GM12878 (cell line): ENCODE data around the gene NTRK3.

Experiments used
- CBFB ChIP-seq: IDR thresholded peaks from 2 replicates; pipeline ENCODE4 v1.6.1; 2016; ENCODE audit warnings: antibody characterized with exemption, low read depth
- CEBPB ChIP-seq, 2 experiments: fragments of 150-350 bp in 1 of 2; IDR thresholded peaks; 2 replicates each; pipeline ENCODE4 v1.6.1; 2012 to 2014; ENCODE audit warnings: low read depth in 2 of 2, low read length in 2 of 2, borderline replicate concordance in 1 of 2, inconsistent platforms in 1 of 2
- CREB1 ChIP-seq: IDR thresholded peaks from 2 replicates; pipeline ENCODE4 v1.6.1; 2012; ENCODE audit warnings: low read depth, mild to moderate bottlenecking, inconsistent platforms
- CTCF ChIP-seq, 3 experiments: IDR thresholded peaks in 2 of 3; conservative IDR thresholded peaks in 1 of 3; 2 replicates each; pipeline ENCODE4 v1.5.1; 2011; ENCODE audit warnings: low read depth in 3 of 3, low read length in 3 of 3, mild to moderate bottlenecking in 3 of 3, control low read depth in 2 of 3, moderate library complexity in 2 of 3, inconsistent platforms in 1 of 3, mixed read lengths in 1 of 3; ENCODE audit not compliant: control insufficient read depth in 2 of 3, insufficient read depth in 1 of 3; ENCODE audit errors: extremely low read depth in 1 of 3
- E4F1 ChIP-seq: fragments of 450-650 bp; IDR thresholded peaks from 2 replicates; pipeline ENCODE4 v1.6.1; 2018; ENCODE audit warnings: borderline replicate concordance, mild to moderate bottlenecking; ENCODE audit not compliant: partially characterized antibody
- POLR2A ChIP-seq: IDR thresholded peaks from 2 replicates; pipeline ENCODE4 v1.6.1; 2011; ENCODE audit warnings: low read depth, mild to moderate bottlenecking, low read length
- POLR2AphosphoS5 ChIP-seq: IDR thresholded peaks from 2 replicates; pipeline ENCODE4 v1.6.1; 2011; ENCODE audit warnings: mild to moderate bottlenecking, low read length, inconsistent platforms
- USF2 ChIP-seq: IDR thresholded peaks from 2 replicates; pipeline ENCODE4 v1.6.1; 2011; ENCODE audit warnings: low read depth, low read length, improper control_type of control experiment, borderline replicate concordance
- YY1 ChIP-seq: IDR thresholded peaks from 2 replicates; pipeline ENCODE4 v1.6.1; 2011; ENCODE audit warnings: low read depth, mild to moderate bottlenecking, low read length
- ZZZ3 ChIP-seq: IDR thresholded peaks from 2 replicates; pipeline ENCODE4 v1.6.1; 2011; ENCODE audit warnings: low read depth; ENCODE audit not compliant: control insufficient read depth, insufficient read length

- TF ChIP-seq E4F1 (no peak), CEBPB (IDR thresholded peaks at IDR 0.05; ENCODE audit: borderline replicate concordance in 1 of 2, low read depth in 2 of 2, low read length in 2 of 2) (no peak), POLR2AphosphoS5 (no peak), CTCF (IDR thresholded peaks at IDR 0.05 in 2 of 3, conservative IDR thresholded peaks at IDR 0.05 in 1 of 3; ENCODE audit: control insufficient read depth in 2 of 3, extremely low read depth in 1 of 3, insufficient read depth in 1 of 3, low read depth in 3 of 3, low read length in 3 of 3) (no peak), CREB1 (no peak), POLR2A (no peak), USF2 (no peak), YY1 (no peak), CBFB (no peak), ZZZ3 (no peak)
Observed at GRCh38 chr15:88301311-88301710, 44.8 kb upstream of the NTRK3 start.
